ENCODE results near the gene MCF2L2. TPM values are rescaled to one million over a fixed set of nuclear protein-coding genes. Genes with fewer than 3 reads are reported as not detected.

The MCF2L2 gene
- total RNA-seq, 1 donor from 2014 or later: 18.1 TPM

DNA sequence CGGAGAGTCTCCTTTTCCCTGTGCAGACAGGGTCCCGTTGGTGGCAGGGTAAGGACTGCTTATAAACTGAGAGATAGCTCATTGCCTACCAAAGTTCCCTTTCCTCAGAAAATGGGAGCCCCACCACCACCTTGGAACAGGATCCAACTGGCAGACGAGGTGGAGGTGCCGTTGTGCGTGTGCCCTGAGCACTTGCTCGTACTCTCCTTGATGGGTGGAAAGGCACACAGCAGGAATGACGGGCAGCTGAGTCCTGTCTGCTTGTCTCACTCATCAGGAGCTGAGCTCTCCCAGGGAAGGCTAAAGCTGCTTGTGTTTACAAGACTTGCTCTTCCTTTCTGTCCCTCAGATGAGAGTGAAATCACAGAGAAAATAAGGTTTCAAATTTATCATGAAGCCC lies 114.7 kb downstream of the MCF2L2 start:
- H3K9me3 Mint-ChIP-seq (ENCODE audit: unreplicated experiment): peaks cover 2% of the 10 kb centered on the region
- H3K36me3 Mint-ChIP-seq (ENCODE audit: unreplicated experiment): peaks cover 5% of the 10 kb centered on the region

DNA sequence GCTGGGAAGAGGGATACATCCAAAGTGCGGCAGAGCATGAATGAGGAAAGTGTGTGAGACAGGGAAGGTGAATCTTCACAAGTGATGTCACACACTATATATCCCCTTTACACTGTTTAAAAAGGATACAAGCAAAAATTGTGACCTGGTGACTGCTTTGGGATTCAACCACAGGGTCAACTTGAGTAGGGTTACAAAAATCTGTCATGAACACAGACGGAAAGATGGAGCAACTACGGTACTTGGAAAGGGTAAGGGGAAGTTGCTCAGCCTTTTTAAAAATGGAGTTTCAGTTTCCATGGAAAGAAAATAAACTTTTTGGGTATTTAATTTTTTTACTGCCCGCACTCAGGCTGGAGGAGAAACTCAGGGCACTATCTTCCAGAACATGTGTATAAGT lies 115.1 kb downstream of the MCF2L2 start:
- Mint-ChIP-seq H3K27ac (ENCODE audit: unreplicated experiment) (no peak overlapping the region), H3K9me3 (ENCODE audit: unreplicated experiment) (peaks cover 2% of the 10 kb centered on the region), H3K27me3 (ENCODE audit: unreplicated experiment) (no peaks in the 10 kb centered on the region), H3K4me1 (ENCODE audit: low read depth, unreplicated experiment) (peaks cover 4% of the 10 kb centered on the region), H3K4me3 (ENCODE audit: unreplicated experiment) (no peak overlapping the region), H3K36me3 (ENCODE audit: unreplicated experiment) (peaks cover 5% of the 10 kb centered on the region)
- TF ChIP-seq, protein P1, sequence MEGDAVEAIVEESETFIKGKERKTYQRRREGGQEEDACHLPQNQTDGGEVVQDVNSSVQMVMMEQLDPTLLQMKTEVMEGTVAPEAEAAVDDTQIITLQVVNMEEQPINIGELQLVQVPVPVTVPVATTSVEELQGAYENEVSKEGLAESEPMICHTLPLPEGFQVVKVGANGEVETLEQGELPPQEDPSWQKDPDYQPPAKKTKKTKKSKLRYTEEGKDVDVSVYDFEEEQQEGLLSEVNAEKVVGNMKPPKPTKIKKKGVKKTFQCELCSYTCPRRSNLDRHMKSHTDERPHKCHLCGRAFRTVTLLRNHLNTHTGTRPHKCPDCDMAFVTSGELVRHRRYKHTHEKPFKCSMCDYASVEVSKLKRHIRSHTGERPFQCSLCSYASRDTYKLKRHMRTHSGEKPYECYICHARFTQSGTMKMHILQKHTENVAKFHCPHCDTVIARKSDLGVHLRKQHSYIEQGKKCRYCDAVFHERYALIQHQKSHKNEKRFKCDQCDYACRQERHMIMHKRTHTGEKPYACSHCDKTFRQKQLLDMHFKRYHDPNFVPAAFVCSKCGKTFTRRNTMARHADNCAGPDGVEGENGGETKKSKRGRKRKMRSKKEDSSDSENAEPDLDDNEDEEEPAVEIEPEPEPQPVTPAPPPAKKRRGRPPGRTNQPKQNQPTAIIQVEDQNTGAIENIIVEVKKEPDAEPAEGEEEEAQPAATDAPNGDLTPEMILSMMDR (IDR thresholded peaks at IDR 0.05; ENCODE audit: partially characterized antibody, unreplicated experiment): no peak
- no peak for DNase-seq

More for the DNA sequence above, 114.7 kb downstream of the MCF2L2 start:
- Mint-ChIP-seq H3K4me3 (ENCODE audit: unreplicated experiment) (no peak overlapping the region), H3K27me3 (ENCODE audit: unreplicated experiment) (no peaks in the 10 kb centered on the region), H3K4me1 (ENCODE audit: low read depth, unreplicated experiment) (peaks cover 4% of the 10 kb centered on the region), H3K27ac (ENCODE audit: unreplicated experiment) (no peak overlapping the region)
- TF ChIP-seq, protein P1 (IDR thresholded peaks at IDR 0.05; ENCODE audit: partially characterized antibody, unreplicated experiment): no peak
- DNase-seq: no peak

DNA sequence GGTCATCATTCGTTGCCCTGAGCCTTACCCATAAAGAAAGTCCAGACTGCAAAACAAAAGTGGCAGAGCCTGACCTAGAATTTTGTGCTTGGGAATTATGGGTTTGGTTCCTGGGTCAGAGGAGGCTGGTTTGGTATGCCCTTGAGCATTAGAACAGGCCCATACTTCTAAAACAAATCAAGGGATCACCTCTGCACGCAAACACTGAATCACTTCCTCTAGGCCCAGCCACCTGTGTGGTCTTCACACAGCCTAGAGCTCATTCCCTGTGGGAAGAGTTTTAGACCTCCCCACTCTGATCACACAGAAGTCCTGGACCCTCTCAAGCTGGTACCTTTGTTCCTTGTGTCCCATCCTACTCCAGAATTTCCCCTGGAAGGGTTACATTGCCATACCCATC lies 116.0 kb downstream of the MCF2L2 start:
- Mint-ChIP-seq H3K27ac (ENCODE audit: unreplicated experiment) (no peak overlapping the region), H3K4me3 (ENCODE audit: unreplicated experiment) (no peak overlapping the region), H3K27me3 (ENCODE audit: unreplicated experiment) (no peaks in the 10 kb centered on the region), H3K9me3 (ENCODE audit: unreplicated experiment) (peaks cover 2% of the 10 kb centered on the region), H3K36me3 (ENCODE audit: unreplicated experiment) (peaks cover 5% of the 10 kb centered on the region), H3K4me1 (ENCODE audit: low read depth, unreplicated experiment) (peaks cover 4% of the 10 kb centered on the region)
- TF ChIP-seq, protein P1 (IDR thresholded peaks at IDR 0.05; ENCODE audit: partially characterized antibody, unreplicated experiment): no peak
- DNase-seq: no peak

DNA sequence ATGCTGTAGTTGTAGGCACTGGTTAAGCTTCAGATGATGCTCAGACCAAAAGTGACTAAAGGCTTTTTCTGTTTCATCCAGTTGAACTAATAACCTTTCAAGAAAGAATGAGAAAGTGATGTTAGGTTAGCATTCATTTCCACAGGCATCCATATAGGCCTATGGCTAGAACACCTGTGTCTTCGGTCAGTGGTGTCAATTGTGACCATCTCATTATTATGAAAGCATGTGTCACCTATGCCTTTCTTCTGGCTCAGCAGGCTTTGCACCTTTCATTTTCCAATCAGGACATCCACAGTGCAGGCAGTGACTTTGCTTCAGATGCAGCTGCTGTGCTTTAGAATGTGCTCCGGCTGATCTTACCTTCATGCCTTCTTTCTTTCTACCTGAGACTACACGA lies 117.5 kb downstream of the MCF2L2 start:
- H3K27ac Mint-ChIP-seq (ENCODE audit: unreplicated experiment): no peak overlapping the region
- H3K36me3 Mint-ChIP-seq (ENCODE audit: unreplicated experiment): peaks cover 5% of the 10 kb centered on the region
- no peak for DNase-seq
- peaks cover 2% of the 10 kb centered on the region for H3K9me3 Mint-ChIP-seq (ENCODE audit: unreplicated experiment)
- H3K4me1 Mint-ChIP-seq (ENCODE audit: low read depth, unreplicated experiment): peaks cover 4% of the 10 kb centered on the region
- no peaks in the 10 kb centered on the region for H3K27me3 Mint-ChIP-seq (ENCODE audit: unreplicated experiment)
- TF ChIP-seq, protein P1 (IDR thresholded peaks at IDR 0.05; ENCODE audit: partially characterized antibody, unreplicated experiment): no peak
- no peak overlapping the region for H3K4me3 Mint-ChIP-seq (ENCODE audit: unreplicated experiment)

DNA sequence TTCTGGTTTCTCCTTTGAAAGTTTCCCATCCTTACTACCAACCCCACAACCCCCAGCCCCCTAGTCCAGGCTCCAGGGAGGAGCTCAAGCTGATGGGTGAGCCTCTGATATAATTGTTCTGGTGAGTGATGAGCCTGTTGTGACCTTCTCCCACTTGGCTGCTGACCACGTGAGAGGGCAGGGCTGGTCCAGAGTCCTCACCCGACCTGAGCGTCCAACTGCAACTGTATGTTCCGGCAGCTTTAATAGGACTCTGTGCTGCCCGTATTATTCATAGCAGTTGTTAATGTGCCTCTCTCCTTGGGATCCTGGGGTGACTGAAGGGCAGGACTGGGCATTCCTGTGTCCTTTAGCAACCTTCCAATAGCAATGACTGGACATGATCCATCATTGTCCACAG lies 119.1 kb downstream of the MCF2L2 start:
- no peaks in the 10 kb centered on the region for H3K27me3 Mint-ChIP-seq (ENCODE audit: unreplicated experiment)
- peaks cover 2% of the 10 kb centered on the region for H3K9me3 Mint-ChIP-seq (ENCODE audit: unreplicated experiment)
- no peak overlapping the region for H3K27ac Mint-ChIP-seq (ENCODE audit: unreplicated experiment)
- DNase-seq: no peak
- H3K36me3 Mint-ChIP-seq (ENCODE audit: unreplicated experiment): peaks cover 5% of the 10 kb centered on the region
- peaks cover 1% of the 10 kb centered on the region for H3K4me1 Mint-ChIP-seq (ENCODE audit: low read depth, unreplicated experiment)
- TF ChIP-seq, protein P1 (IDR thresholded peaks at IDR 0.05; ENCODE audit: partially characterized antibody, unreplicated experiment): no peak
- H3K4me3 Mint-ChIP-seq (ENCODE audit: unreplicated experiment): no peak overlapping the region
